ENCODE data around the gene PHF1.

- TF ChIP-seq CTCF (IDR thresholded peaks at IDR 0.05; ENCODE audit: low read depth, low read length): no peak
- no peak for TF ChIP-seq EZH2phosphoT487 (IDR thresholded peaks at IDR 0.05; ENCODE audit: low read depth)
Measured at GRCh38 chr6:33431880-33432541, 21.2 kb downstream of the PHF1 start.

All from OCI-LY3 (cell line).